Stimulated activated CD4-positive, alpha-beta T cell treated with anti-CD3 and anti-CD28 coated beads, TNF-alpha, amount 100 ng/mL, for 4 hours (primary cell): Measurements from ENCODE around the gene AIF1.

Source experiments
- DNase-seq, 3 experiments: peaks; one replicate each; pipeline ENCODE4 v3.0.0-alpha.2; 2020; ENCODE audit warnings: low read depth in 3 of 3

Gene AIF1

GRCh38 chr6:31614684-31615578 lies at the start of gene AIF1:
Gene AIF1 (plus strand): TSS chr6:31615234. CDS start chr6:31615330, 96 bp downstream.
- no peak for DNase-seq

GRCh38 chr6:31567531-31568370 lies 47.3 kb upstream of the AIF1 start:
- DNase-seq = no peak

- DNase-seq = no peak
These were observed 46.5 kb upstream of the AIF1 start for GRCh38 chr6:31568537-31568961.

GRCh38 chr6:31569861-31570536 lies 45.0 kb upstream of the AIF1 start:
- no peak for DNase-seq

GRCh38 chr6:31572041-31572911 lies 42.8 kb upstream of the AIF1 start, which contains the start of gene LTA:
Gene LTA (plus strand): TSS chr6:31572289. CDS start chr6:31572743, 454 bp downstream.
- DNase-seq = peak in 1 of 3 experiments; percentile 62

- DNase-seq = no peak
These were observed 41.6 kb upstream of the AIF1 start for GRCh38 chr6:31573239-31574105.

- DNase-seq = no peak
These were observed 40.6 kb upstream of the AIF1 start for GRCh38 chr6:31574106-31575061.

- peak in 2 of 3 experiments; percentile 78 to 83 for DNase-seq
These were observed 39.6 kb upstream of the AIF1 start, which contains the start of gene TNF for GRCh38 chr6:31575335-31575901. Gene TNF (plus strand): TSS chr6:31575565. CDS start chr6:31575742, 177 bp downstream.

- DNase-seq = no peak
These were observed 38.9 kb upstream of the AIF1 start for GRCh38 chr6:31575952-31576685.

- no peak for DNase-seq
These were observed 38.0 kb upstream of the AIF1 start for GRCh38 chr6:31576897-31577578.

- no peak for DNase-seq
These were observed 37.5 kb upstream of the AIF1 start for GRCh38 chr6:31577579-31577966.

- DNase-seq = no peak
These were observed 36.6 kb upstream of the AIF1 start for GRCh38 chr6:31578184-31579118.

- no peak for DNase-seq
These were observed 35.9 kb upstream of the AIF1 start for GRCh38 chr6:31579119-31579505.

- DNase-seq = no peak
These were observed 35.2 kb upstream of the AIF1 start for GRCh38 chr6:31579546-31580437.

GRCh38 chr6:31580438-31580740 lies 34.6 kb upstream of the AIF1 start:
- no peak for DNase-seq
